SK-N-SH (cell line): ENCODE measurements around the gene CAPN3. TPM values are rescaled to one million over a fixed set of nuclear protein-coding genes. Genes with fewer than 3 reads are reported as not detected.

Source experiments
- CTCF ChIA-PET: fragments of 300-600, 350-600 bp; formaldehyde crosslinking; extraction: SDS; loops from one replicate; lab custom pipeline; 2021; lab: Yijun Ruan, JAX
- POLR2A ChIA-PET: fragments of 350-600 bp; sonication (Branson Sonifier 250); formaldehyde crosslinking; extraction: SDS; loops from one replicate; lab custom pipeline; 2020; ENCODE audit warnings: antibody characterized with exemption, inconsistent platforms; lab: Yijun Ruan, JAX
- DNase-seq: peaks from one replicate; pipeline ENCODE4 v3.0.0; 2012
- H2AFZ ChIP-seq: fragments of 200-600 bp; sonication (generic); 2 replicates; pipeline ENCODE4 v1.8.1; 2016; ENCODE audit warnings: antibody characterized with exemption, mild to moderate bottlenecking, low read depth
- H3F3A ChIP-seq: fragments of 200-600 bp; sonication (generic); replicated peaks from 2 replicates; pipeline ENCODE3; 2016; ENCODE audit warnings: antibody characterized with exemption, mild to moderate bottlenecking; ENCODE audit not compliant: insufficient read depth
- H3K27ac ChIP-seq, 2 experiments: fragments of 200-500 bp in 1 of 2; fragments of 200-600 bp in 1 of 2; sonication (Bioruptor generic) in 1 of 2; sonication (generic), shearing (Covaris generic) in 1 of 2; 2 replicates each; pipeline versions ENCODE4 v1.5.1 to v1.6.1; 2014 to 2016; ENCODE audit warnings: low read depth in 2 of 2, inconsistent platforms in 1 of 2, low read length in 1 of 2, mild to moderate bottlenecking in 1 of 2, mixed read lengths in 1 of 2
- H3K27me3 ChIP-seq: fragments of 200-600 bp; sonication (generic), shearing (Covaris generic); 2 replicates; pipeline ENCODE4 v1.6.1; 2016; ENCODE audit warnings: mixed run types; ENCODE audit not compliant: insufficient read depth
- H3K36me3 ChIP-seq, 2 experiments: fragments of 200-500 bp in 1 of 2; fragments of 200-600 bp in 1 of 2; sonication (Bioruptor generic) in 1 of 2; sonication (generic) in 1 of 2; replicated peaks in 1 of 2; 2 replicates each; pipeline versions ENCODE3 to v1.5.1; 2014 to 2016; ENCODE audit warnings: low read length in 1 of 2, mild to moderate bottlenecking in 1 of 2; ENCODE audit not compliant: insufficient read depth in 2 of 2, control insufficient read depth in 1 of 2
- H3K4me1 ChIP-seq, 2 experiments: fragments of 200-500 bp in 1 of 2; fragments of 200-600 bp in 1 of 2; sonication (Bioruptor generic) in 1 of 2; sonication (generic), shearing (Covaris generic) in 1 of 2; 2 replicates each; pipeline versions ENCODE4 v1.5.1 to v1.6.1; 2014 to 2016; ENCODE audit warnings: low read depth in 1 of 2, low read length in 1 of 2, mixed run types in 1 of 2; ENCODE audit not compliant: insufficient read depth in 2 of 2, control insufficient read depth in 1 of 2
- H3K4me2 ChIP-seq: fragments of 200-600 bp; sonication (generic), shearing (Covaris generic); 2 replicates; pipeline ENCODE4 v1.6.1; 2017; ENCODE audit warnings: mixed run types
- H3K4me3 ChIP-seq, 2 experiments: fragments of 200-500 bp in 1 of 2; fragments of 200-600 bp in 1 of 2; sonication (Bioruptor generic) in 1 of 2; sonication (generic), shearing (Covaris generic) in 1 of 2; 2 replicates each; pipeline versions ENCODE4 v1.5.1 to v1.8.1; 2014 to 2016; ENCODE audit warnings: low read depth in 2 of 2, inconsistent platforms in 1 of 2, low read length in 1 of 2, mild to moderate bottlenecking in 1 of 2, mixed read lengths in 1 of 2, moderate library complexity in 1 of 2
- H3K79me2 ChIP-seq: fragments of 200-600 bp; sonication (generic); 2 replicates; pipeline ENCODE4 v1.8.1; 2017; ENCODE audit warnings: mild to moderate bottlenecking; ENCODE audit not compliant: insufficient read depth
- H3K9ac ChIP-seq: fragments of 200-600 bp; sonication (generic); 2 replicates; pipeline ENCODE4 v1.6.1; 2017; ENCODE audit warnings: mixed run types
- H3K9me2 ChIP-seq: fragments of 200-600 bp; sonication (generic); 2 replicates; pipeline ENCODE4 v1.6.1; 2017; ENCODE audit warnings: mixed run types
- H3K9me3 ChIP-seq: fragments of 200-600 bp; sonication (generic); 2 replicates; pipeline ENCODE4 v1.6.1; 2017; ENCODE audit warnings: mixed run types, mild to moderate bottlenecking, moderate library complexity
- H4K20me1 ChIP-seq: fragments of 200-600 bp; sonication (generic); 2 replicates; pipeline ENCODE4 v1.6.1; 2017; ENCODE audit warnings: mild to moderate bottlenecking, mixed run types; ENCODE audit not compliant: insufficient read depth
- CHD2 ChIP-seq: fragments of 150-350 bp; IDR thresholded peaks from 2 replicates; pipeline ENCODE4 v1.6.1; 2018; ENCODE audit warnings: low read length; ENCODE audit not compliant: partially characterized antibody
- CTCF ChIP-seq: fragments of 200-600 bp; sonication (generic); IDR thresholded peaks from 2 replicates; pipeline ENCODE4 v1.6.1; 2017; ENCODE audit warnings: antibody characterized with exemption, mild to moderate bottlenecking, moderate library complexity
- EP300 ChIP-seq, 2 experiments: IDR thresholded peaks; 2 replicates each; pipeline versions ENCODE4 v1.4.0 to v1.6.1; 2012; ENCODE audit warnings: borderline replicate concordance in 1 of 2, low read depth in 1 of 2, low read length in 1 of 2
- EZH2phosphoT487 ChIP-seq: fragments of 200-600 bp; sonication (generic); IDR thresholded peaks from 2 replicates; pipeline ENCODE4 v1.6.1; 2017; ENCODE audit warnings: low read depth, mixed run types, mild to moderate bottlenecking, antibody characterized with exemption, moderate library complexity, borderline replicate concordance
- FOSL2 ChIP-seq: IDR thresholded peaks from 2 replicates; pipeline ENCODE4 v1.4.0; 2012; ENCODE audit warnings: low read depth, mild to moderate bottlenecking, moderate library complexity, borderline replicate concordance
- GABPA ChIP-seq: IDR thresholded peaks from 2 replicates; pipeline ENCODE4 v1.4.0; 2012; ENCODE audit warnings: low read depth, mild to moderate bottlenecking
- JUND ChIP-seq: IDR thresholded peaks from 2 replicates; pipeline ENCODE4 v1.4.0; 2012
- MAX ChIP-seq: IDR thresholded peaks from 2 replicates; pipeline ENCODE4 v1.4.0; 2012; ENCODE audit warnings: low read depth
- MXI1 ChIP-seq: IDR thresholded peaks from 2 replicates; pipeline ENCODE4 v1.6.1; 2012; ENCODE audit warnings: mild to moderate bottlenecking, low read depth, low read length, improper control_type of control experiment
- NRF1 ChIP-seq: IDR thresholded peaks from 2 replicates; pipeline ENCODE4 v1.6.1; 2012; ENCODE audit warnings: low read depth, mild to moderate bottlenecking, low read length
- POLR2AphosphoS5 ChIP-seq: IDR thresholded peaks from 2 replicates; pipeline ENCODE4 v1.6.1; 2012; ENCODE audit warnings: low read depth, low read length
- REST ChIP-seq: IDR thresholded peaks from 2 replicates; pipeline ENCODE4 v1.6.1; 2012; ENCODE audit warnings: mild to moderate bottlenecking, low read depth, low read length, moderate library complexity
- RFX5 ChIP-seq: IDR thresholded peaks from 2 replicates; pipeline ENCODE4 v1.6.1; 2012; ENCODE audit warnings: mild to moderate bottlenecking, improper control_type of control experiment, low read length
- RXRA ChIP-seq: IDR thresholded peaks from 2 replicates; pipeline ENCODE4 v1.4.0; 2012; ENCODE audit warnings: low read depth, mild to moderate bottlenecking, borderline replicate concordance
- SIN3A ChIP-seq: IDR thresholded peaks from 2 replicates; pipeline ENCODE4 v1.6.1; 2012; ENCODE audit warnings: low read depth, mild to moderate bottlenecking, low read length, moderate library complexity, borderline replicate concordance
- SMC3 ChIP-seq: IDR thresholded peaks from 2 replicates; pipeline ENCODE4 v1.6.1; 2012; ENCODE audit warnings: low read depth, low read length, improper control_type of control experiment
- YY1 ChIP-seq: IDR thresholded peaks from 2 replicates; pipeline ENCODE4 v1.4.0; 2012; ENCODE audit warnings: low read depth, mild to moderate bottlenecking
- WGBS: methylation state at CpG from one replicate; pipeline ENCODE4 v1.1.6; 2017; ENCODE audit warnings: low lambda C conversion rate; 5-methylcytosine and 5-hydroxymethylcytosine counted together
- polyA plus RNA-seq, 3 experiments: library from polyadenylated mRNA; depleted of rRNA; stranded (reverse); fragments of >200 nt; gene quantifications; 2 replicates each; pipeline ENCODE4 v1.2.3, GENCODE V29; 2012
- TF ChIP-seq, protein P1 (sequence below): IDR thresholded peaks from 2 replicates; pipeline ENCODE4 v1.4.0; 2012; ENCODE audit warnings: low read depth, borderline replicate concordance
- TF ChIP-seq, protein P2 (sequence below): IDR thresholded peaks from 2 replicates; pipeline ENCODE4; 2012

The CAPN3 gene
- polyA plus RNA-seq, 1 of the 3 experiments (the other 2 are of a cell fraction), result 1.8 TPM

GRCh38 chr15:42461261-42461660 is 102.0 kb downstream of the CAPN3 start:
- Histone ChIP-seq H3K27ac (no peak overlapping the region), H3K79me2 (peaks cover 28% of the 10 kb centered on the region), H3K9me2 (no peaks in the 10 kb centered on the region)
- CTCF ChIA-PET, result interaction anchor here (1.5 to 1.8 kb wide), 3 partner anchors 11 to 76 kb away, joined by 4 to 11 read pairs (median 6); no protein-coding TSS in a partner anchor
- WGBS, result 93% methylated on average over 3 of the region's 3 CpGs
- no peak for DNase-seq
- TF ChIP-seq CHD2, result no peak
- TF ChIP-seq MAX, result no peak
- no peak for TF ChIP-seq JUND
- no peak for TF ChIP-seq GABPA
- no peak for TF ChIP-seq MXI1
- TF ChIP-seq REST, result no peak
- TF ChIP-seq, protein P1, sequence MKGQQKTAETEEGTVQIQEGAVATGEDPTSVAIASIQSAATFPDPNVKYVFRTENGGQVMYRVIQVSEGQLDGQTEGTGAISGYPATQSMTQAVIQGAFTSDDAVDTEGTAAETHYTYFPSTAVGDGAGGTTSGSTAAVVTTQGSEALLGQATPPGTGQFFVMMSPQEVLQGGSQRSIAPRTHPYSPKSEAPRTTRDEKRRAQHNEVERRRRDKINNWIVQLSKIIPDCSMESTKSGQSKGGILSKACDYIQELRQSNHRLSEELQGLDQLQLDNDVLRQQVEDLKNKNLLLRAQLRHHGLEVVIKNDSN, result no peak
- no peak for TF ChIP-seq POLR2AphosphoS5
- TF ChIP-seq, protein P2, sequence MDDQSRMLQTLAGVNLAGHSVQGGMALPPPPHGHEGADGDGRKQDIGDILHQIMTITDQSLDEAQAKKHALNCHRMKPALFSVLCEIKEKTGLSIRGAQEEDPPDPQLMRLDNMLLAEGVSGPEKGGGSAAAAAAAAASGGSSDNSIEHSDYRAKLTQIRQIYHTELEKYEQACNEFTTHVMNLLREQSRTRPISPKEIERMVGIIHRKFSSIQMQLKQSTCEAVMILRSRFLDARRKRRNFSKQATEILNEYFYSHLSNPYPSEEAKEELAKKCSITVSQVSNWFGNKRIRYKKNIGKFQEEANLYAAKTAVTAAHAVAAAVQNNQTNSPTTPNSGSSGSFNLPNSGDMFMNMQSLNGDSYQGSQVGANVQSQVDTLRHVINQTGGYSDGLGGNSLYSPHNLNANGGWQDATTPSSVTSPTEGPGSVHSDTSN, result no peak
- TF ChIP-seq SMC3, result no peak
- no peak for TF ChIP-seq RFX5
- no peak for TF ChIP-seq EZH2phosphoT487
- no peak for TF ChIP-seq FOSL2
- no peak for TF ChIP-seq SIN3A
- TF ChIP-seq NRF1, result no peak
- TF ChIP-seq RXRA, result no peak
- TF ChIP-seq CTCF, result no peak
- no peak for TF ChIP-seq EP300 (IDR thresholded peaks at IDR 0.05; ENCODE audit: borderline replicate concordance in 1 of 2, low read depth in 1 of 2, low read length in 1 of 2)
- TF ChIP-seq YY1, result no peak
- TF ChIP-seq, all 33 proteins: peak for 0
- H3K4me1 ChIP-seq, result peaks cover 8 to 14% of the 10 kb centered on the region in 2 experiments; a peak in 3 of 4 replicates
- no peak overlapping the region for H2AFZ ChIP-seq
- H3K4me3 ChIP-seq, result no peak overlapping the region
- H3K4me2 ChIP-seq, result no peak overlapping the region
- H3F3A ChIP-seq, result peaks cover 15% of the 10 kb centered on the region
- POLR2A ChIA-PET, result no interaction called here
- no peaks in the 10 kb centered on the region for H3K9me3 ChIP-seq
- peaks cover 0 to 3% of the 10 kb centered on the region in 2 experiments for H3K36me3 ChIP-seq
- H3K9ac ChIP-seq, result no peak overlapping the region
- no peaks in the 10 kb centered on the region for H3K27me3 ChIP-seq
- no peaks in the 10 kb centered on the region for H4K20me1 ChIP-seq
